Muscle of leg (tissue), 11 donors: Measurements from ENCODE around the gene SH2B2. TPM values are rescaled to one million over a fixed set of nuclear protein-coding genes. Genes with fewer than 3 reads are reported as not detected.
A peak's percentile ranks its signal among the peaks of the same experiment; 100 is the strongest.

Source experiments
- DNase-seq: peaks from one replicate; pipeline ENCODE4 v3.0.0; 2013
- H3K27ac ChIP-seq: one replicate; pipeline ENCODE4 v1.5.1; 2013; ENCODE audit warnings: mild to moderate bottlenecking, low read length, control low read depth
- H3K27me3 ChIP-seq: one replicate; pipeline ENCODE4 v1.6.1; 2013; ENCODE audit warnings: low read length; ENCODE audit not compliant: control insufficient read depth, insufficient read depth
- H3K36me3 ChIP-seq: one replicate; pipeline ENCODE4 v1.6.1; 2013; ENCODE audit warnings: low read length; ENCODE audit not compliant: control insufficient read depth, insufficient read depth
- H3K4me1 ChIP-seq: one replicate; pipeline ENCODE4 v1.6.1; 2013; ENCODE audit warnings: low read length; ENCODE audit not compliant: control insufficient read depth, insufficient read depth
- H3K4me3 ChIP-seq: one replicate; pipeline ENCODE4 v1.5.1; 2013; ENCODE audit warnings: low read length, control low read depth
- H3K9me3 ChIP-seq: replicated peaks from 2 replicates; pipeline ENCODE4 v1.6.1; 2013; ENCODE audit warnings: low read depth, low read length; ENCODE audit not compliant: control insufficient read depth
- WGBS: methylation state at CpG from one replicate; pipeline ENCODE4 v1.1.5; 2013; ENCODE audit warnings: missing lambda C conversion rate; ENCODE audit not compliant: insufficient coverage; 5-methylcytosine and 5-hydroxymethylcytosine counted together
- polyA plus RNA-seq, 8 donors: library from polyadenylated mRNA; unstranded; fragments of 120-200 nt; gene quantifications; one replicate each; pipeline versions ENCODE4 v1.2.1 to v1.2.3, GENCODE V29; 2013; ENCODE audit warnings: inconsistent platforms in 1 of 8, low replicate concordance in 1 of 8; ENCODE audit not compliant: insufficient read length in 8 of 8, insufficient read depth in 1 of 8
- total RNA-seq: library from RNA; stranded (reverse); fragments of 120-200 nt; gene quantifications from one replicate; pipeline ENCODE4 v1.2.4, GENCODE V29; 2013

Gene SH2B2
- total and polyA plus RNA-seq, 9 donors: 4.4 to 16.4 (median 13.0) TPM

DNA sequence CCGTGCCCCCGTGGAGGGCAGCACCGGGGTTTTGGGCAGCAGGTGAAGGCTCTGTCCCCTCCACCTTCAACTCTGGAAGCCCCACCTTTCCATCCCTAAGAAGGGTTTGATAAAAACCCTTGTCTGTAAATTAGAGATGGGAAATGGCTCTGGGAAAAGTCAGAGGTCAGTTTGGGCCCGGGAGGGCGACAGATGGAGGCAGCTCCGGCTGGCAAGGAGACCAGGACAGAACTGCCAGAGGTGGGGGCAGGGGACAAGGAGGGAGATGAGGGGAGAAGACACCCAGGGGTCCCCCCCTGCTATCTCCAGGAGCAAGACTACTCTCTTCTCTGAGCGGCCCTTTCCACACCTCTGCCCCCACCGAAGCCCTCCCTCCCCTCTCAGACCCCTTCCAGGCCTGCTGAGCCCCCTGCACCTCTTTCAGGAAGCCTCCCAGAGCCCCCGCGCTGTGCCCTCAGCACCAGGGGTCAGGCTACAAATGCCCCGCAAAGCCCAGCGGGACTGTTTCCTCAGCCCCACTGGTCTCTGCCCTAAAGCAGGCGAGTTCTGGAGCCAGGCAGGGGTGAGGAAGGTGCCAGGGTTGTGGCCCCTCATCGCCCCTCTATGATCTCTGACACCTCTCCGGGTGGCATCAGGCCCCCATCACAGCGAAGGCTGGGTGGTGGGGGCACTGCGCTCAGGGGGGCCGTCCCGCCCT, 980 bp upstream of the SH2B2 start:
- H3K27ac ChIP-seq: peak overlapping the region; percentile 78
- 5% methylated on average over 7 of the region's 19 CpGs for WGBS
- DNase-seq: no peak

DNA sequence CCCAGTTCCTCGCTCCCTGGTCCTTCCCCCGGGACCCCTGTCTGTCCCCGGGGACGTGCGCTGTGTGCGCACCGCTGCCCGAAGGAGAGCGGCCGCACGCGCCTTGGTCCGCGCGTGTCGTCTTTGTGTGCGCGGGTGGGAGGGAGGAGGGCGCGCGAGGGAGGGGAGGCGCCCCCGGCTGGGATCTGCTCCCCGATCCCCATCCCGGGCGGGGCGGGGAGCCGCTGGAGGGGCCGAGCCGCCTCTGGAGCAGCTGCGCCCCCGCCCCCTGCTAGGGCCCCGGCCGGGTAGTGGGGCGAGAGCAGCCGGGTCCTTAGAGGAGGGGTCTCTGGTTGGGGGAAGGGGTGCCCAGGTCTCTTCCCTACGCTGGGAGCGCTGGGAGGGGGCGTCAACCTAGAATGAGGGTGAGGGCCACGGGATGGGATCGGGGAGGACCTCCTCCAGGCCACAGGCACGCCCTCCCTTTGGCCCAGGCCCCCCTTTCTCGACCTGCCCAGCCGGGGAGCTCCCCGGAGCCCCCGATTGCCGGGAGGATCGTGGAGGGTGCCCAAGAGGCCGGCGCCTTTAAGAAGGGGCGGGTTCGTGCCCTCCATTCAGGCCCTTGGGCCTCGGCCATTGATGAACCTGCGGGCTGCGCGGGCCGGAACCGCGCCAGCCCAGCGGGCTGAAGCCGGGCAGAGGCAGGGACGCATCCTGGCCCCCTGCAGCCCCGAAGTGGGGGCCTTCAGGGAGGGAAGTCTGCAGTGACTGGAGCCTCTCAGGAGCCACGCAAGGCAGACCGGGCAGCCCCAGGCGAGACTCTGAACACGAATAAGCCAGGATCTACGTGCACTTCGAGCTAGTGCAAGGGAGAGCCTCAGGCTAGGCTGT, 678 bp downstream of the SH2B2 start:
- H3K4me3 ChIP-seq: peak overlapping the region; percentile 79
- no peaks in the 10 kb centered on the region for H3K9me3 ChIP-seq
- DNase-seq: peak; percentile 42
- no peaks in the 10 kb centered on the region for H3K36me3 ChIP-seq
- WGBS: under 1% methylated on average over 59 of the region's 69 CpGs
- peak overlapping the region; percentile 10 for H3K27ac ChIP-seq
- H3K4me1 ChIP-seq: peaks cover 52% of the 10 kb centered on the region
- H3K27me3 ChIP-seq: no peaks in the 10 kb centered on the region

More for the DNA sequence above, 980 bp upstream of the SH2B2 start:
- H3K27me3 ChIP-seq: no peaks in the 10 kb centered on the region
- H3K9me3 ChIP-seq: no peaks in the 10 kb centered on the region
- H3K4me3 ChIP-seq: peak overlapping the region; percentile 58
- peaks cover 45% of the 10 kb centered on the region for H3K4me1 ChIP-seq
- no peaks in the 10 kb centered on the region for H3K36me3 ChIP-seq

DNA sequence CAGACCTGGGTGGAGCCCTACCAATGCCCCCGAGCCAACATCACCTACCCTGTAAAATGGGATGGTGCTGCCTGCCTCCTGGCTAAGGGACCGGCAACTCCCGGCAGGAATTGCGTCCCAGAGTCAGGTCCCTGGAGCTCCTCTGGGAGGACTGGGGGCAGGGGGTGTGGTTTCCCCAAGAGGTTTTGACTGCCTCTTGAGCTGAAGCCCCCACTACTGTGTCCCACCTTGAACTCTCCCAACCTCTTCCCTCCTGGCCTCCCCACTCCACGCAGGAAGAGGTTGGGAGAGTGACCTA, 1.3 kb downstream of the SH2B2 start:
- Histone ChIP-seq H3K4me3 (peak overlapping the region; percentile 79), H3K36me3 (no peaks in the 10 kb centered on the region), H3K27me3 (no peaks in the 10 kb centered on the region), H3K4me1 (peaks cover 57% of the 10 kb centered on the region), H3K27ac (peak overlapping the region; percentile 10), H3K9me3 (no peaks in the 10 kb centered on the region)
- WGBS: no CpG with 5 or more reads among the region's 5 CpGs
- DNase-seq: no peak

DNA sequence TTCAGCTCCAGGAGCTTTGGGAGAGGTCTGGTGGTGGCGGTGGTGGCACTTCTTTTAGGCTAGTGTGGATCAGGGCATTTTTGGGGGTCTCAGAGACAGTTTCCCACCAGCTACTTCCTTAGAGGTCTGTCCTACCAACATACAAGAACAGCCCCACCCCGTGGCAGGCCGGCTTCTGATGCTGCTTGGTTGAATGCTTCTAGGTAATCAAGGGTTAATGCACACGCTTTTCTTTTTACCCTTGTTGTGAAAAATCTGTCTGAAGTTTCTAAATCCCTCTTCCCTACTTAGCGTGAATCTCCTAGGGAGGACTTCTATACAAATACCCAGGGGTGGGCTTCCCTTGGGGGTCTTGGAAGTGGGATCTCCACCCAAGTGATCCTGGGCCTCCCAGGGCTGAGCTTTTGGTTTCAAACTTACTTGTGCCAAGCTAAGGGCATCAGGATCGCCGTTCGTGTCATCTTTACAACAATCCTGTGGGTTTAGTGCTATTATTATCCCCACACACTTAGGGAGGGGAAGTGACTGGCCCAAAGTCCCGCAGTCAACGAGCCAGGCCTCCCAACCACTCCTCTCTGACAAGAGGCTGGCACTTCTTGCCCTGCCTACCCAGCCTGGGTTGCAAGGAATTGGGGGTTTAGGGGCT, 1.7 kb downstream of the SH2B2 start:
- no peak overlapping the region for H3K27ac ChIP-seq
- WGBS: no CpG with 5 or more reads among the region's 10 CpGs

DNA sequence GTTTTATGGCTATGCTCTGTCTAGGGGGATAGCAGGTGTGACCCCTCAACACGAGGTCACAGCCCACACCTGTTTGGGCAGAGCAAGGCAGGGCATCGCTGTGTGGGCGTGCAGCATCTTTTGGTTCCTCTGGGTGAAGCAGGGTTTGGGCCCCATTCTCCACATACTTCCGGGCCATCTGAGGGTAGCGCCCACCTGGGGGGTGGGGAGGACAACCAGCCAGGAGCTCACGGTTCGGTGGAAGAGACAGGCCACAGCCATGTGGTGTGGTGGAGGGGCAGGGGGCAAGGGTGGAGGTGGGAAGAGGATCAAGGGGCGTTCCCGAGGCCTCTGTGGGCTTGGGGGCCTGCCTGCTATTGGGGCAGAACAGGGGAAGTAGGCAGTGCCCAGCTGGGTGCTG, 2.4 kb downstream of the SH2B2 start:
- Histone ChIP-seq H3K27ac (no peak overlapping the region), H3K9me3 (no peaks in the 10 kb centered on the region), H3K4me3 (no peak overlapping the region), H3K27me3 (no peaks in the 10 kb centered on the region), H3K36me3 (no peaks in the 10 kb centered on the region), H3K4me1 (peaks cover 53% of the 10 kb centered on the region)
- no peak for DNase-seq
- WGBS: 87% methylated on average over 7 of the region's 9 CpGs

More for the DNA sequence above, 1.7 kb downstream of the SH2B2 start:
- peak overlapping the region; percentile 79 for H3K4me3 ChIP-seq
- DNase-seq: no peak
- H3K4me1 ChIP-seq: peaks cover 59% of the 10 kb centered on the region
- H3K9me3 ChIP-seq: no peaks in the 10 kb centered on the region
- H3K27me3 ChIP-seq: no peaks in the 10 kb centered on the region
- H3K36me3 ChIP-seq: no peaks in the 10 kb centered on the region

DNA sequence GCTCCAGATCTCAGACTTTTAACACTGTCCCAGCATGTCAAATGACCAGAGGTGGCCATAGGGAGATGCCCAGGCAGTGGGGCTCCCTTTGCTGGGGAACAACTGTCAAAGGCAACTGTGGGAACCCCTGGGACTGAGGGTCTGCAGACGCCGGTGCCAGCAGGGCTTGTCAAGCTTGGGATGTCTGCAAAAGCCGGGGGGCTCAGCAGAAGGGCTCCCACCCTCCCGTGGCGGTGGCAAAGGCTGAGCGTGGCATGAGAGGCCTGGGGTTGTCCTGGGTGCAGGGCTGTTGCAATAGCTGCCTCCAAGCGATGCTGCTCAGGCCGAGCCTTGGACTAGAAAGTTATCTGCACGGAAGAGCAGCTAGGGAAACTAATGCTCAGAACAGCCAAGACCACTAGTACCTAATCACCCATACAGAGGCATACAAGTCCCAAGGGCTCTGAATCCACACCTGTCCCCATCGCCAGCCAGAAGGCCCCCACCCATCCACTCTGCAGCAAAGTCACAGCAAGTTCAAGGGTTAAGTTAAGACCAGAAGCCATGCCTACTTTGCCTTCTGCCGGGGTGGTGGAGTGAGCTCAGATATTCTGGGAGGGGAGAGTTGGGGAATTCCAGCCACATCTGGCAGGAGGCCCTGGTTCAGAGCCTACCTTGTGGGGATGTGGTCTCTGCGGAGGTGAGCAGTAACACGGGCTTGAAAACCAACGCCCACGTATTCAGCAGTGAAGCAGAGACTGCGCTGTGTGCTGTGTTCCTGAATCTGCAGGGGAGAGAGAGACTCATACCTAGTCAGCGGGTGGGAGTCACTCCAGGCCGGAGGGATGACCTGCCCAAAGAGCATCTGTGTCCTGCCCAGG, 4.6 kb downstream of the SH2B2 start:
- Histone ChIP-seq H3K36me3 (no peaks in the 10 kb centered on the region), H3K27me3 (no peaks in the 10 kb centered on the region), H3K9me3 (no peaks in the 10 kb centered on the region), H3K27ac (no peak overlapping the region), H3K4me3 (no peak overlapping the region), H3K4me1 (peaks cover 46% of the 10 kb centered on the region)
- WGBS: 51% methylated on average over 17 of the region's 18 CpGs
- DNase-seq: no peak

DNA sequence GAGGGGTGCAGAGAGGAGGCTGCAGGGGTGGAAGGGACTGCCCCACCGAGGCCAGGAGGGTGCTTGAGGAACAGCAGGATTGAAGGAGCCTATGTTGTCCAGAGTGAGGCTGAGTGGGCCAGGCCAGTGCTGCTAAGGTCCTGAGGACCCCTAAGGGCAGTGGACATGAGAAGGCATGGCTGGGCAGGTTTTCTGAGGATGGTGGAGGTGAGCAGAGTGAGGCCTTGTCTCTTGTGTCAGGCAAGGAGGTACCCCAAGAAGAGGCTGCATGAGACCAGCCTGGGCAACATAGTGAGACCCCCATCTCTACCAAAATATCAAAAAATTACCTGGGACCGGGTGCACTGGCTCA, 5.2 kb downstream of the SH2B2 start:
- 70% methylated on average over 2 of the region's 2 CpGs for WGBS
- peaks cover 49% of the 10 kb centered on the region for H3K4me1 ChIP-seq

DNA sequence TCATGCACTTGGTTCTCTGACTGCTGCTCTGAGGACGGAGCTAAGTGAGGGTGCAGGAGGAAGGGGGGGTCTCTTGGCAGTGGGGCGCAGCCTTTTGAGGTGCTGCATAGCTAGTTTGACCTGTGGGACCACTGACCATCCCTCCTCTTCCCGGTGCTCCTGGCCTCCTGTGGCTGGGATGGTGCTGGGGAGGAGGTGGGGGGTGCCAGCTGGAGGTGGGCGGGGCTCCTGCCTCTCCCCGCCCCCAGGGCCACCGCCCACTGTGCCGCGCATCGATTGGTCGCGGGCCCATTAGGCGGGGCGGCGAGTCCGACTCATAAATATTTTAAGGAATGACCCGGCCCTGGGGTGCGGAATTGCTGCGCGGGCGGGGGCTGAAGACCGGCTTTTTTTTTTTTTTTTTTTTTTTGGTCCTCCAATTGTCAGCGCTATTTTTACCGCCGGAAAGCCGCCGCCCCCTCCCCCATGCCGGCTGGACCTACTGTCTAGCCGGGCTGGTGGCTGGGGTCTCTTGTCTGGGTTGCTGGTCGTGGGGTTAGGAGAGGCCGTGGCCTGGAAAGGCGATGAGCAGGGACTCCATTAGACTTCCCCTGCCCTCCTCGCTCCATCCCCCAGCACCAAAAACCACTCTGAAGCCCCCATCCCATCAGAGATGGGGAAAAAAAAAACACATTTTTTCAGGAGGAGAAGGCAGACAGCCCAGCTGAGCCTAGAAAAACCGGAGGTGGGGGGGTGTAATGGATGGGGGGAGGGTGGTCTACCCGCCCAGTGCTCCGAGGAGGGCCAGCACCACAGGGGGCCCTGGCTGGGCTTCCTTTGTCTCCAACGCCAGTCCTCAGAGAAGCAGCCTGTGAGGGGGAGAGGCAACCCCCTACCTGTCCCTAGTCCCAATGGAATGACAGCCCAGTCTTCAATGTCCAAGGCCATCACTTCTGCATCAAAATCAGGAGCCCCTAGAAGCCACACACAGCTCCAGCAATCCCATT, 6.4 kb downstream of the SH2B2 start:
- peaks cover 41% of the 10 kb centered on the region for H3K4me1 ChIP-seq
- no peak overlapping the region for H3K4me3 ChIP-seq
- no peak overlapping the region for H3K27ac ChIP-seq
- no peaks in the 10 kb centered on the region for H3K36me3 ChIP-seq
- DNase-seq: no peak
- H3K9me3 ChIP-seq: no peaks in the 10 kb centered on the region
- no peaks in the 10 kb centered on the region for H3K27me3 ChIP-seq
- WGBS: 11% methylated on average over 23 of the region's 36 CpGs

More for the DNA sequence above, 5.2 kb downstream of the SH2B2 start:
- Histone ChIP-seq H3K27me3 (no peaks in the 10 kb centered on the region), H3K36me3 (no peaks in the 10 kb centered on the region), H3K4me3 (no peak overlapping the region), H3K9me3 (no peaks in the 10 kb centered on the region), H3K27ac (no peak overlapping the region)
- no peak for DNase-seq

DNA sequence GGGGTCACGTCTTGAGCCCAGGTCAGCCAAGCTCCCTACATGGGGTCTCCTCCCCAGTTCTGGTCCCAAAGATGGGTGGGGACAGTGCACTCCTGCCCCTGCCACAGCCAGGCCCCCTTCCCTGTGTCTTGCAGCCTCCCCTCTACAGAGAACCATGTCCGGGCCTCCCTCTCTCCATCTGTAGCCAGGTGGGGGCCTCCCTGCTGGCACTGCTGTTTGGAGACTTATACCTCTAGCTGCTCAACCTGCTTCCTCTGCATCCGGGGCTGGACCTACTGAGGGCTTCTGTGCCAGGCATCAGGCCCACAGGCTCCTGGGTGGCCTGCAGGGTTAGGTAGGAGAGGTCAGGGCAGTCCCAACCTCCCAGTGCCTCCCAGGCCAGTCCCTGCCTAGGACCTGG, 7.9 kb downstream of the SH2B2 start:
- DNase-seq: no peak
- Histone ChIP-seq H3K27me3 (peaks cover under 1% of the 10 kb centered on the region), H3K4me1 (peaks cover 35% of the 10 kb centered on the region), H3K36me3 (no peaks in the 10 kb centered on the region), H3K27ac (no peak overlapping the region), H3K4me3 (no peak overlapping the region), H3K9me3 (no peaks in the 10 kb centered on the region)
- WGBS: 93% methylated on average over 2 of the region's 3 CpGs
